ENCODE measurements around the gene VWA8.

- TF ChIP-seq, protein P1, sequence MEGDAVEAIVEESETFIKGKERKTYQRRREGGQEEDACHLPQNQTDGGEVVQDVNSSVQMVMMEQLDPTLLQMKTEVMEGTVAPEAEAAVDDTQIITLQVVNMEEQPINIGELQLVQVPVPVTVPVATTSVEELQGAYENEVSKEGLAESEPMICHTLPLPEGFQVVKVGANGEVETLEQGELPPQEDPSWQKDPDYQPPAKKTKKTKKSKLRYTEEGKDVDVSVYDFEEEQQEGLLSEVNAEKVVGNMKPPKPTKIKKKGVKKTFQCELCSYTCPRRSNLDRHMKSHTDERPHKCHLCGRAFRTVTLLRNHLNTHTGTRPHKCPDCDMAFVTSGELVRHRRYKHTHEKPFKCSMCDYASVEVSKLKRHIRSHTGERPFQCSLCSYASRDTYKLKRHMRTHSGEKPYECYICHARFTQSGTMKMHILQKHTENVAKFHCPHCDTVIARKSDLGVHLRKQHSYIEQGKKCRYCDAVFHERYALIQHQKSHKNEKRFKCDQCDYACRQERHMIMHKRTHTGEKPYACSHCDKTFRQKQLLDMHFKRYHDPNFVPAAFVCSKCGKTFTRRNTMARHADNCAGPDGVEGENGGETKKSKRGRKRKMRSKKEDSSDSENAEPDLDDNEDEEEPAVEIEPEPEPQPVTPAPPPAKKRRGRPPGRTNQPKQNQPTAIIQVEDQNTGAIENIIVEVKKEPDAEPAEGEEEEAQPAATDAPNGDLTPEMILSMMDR (IDR thresholded peaks at IDR 0.05) = no peak
- no peak for TF ChIP-seq POLR2AphosphoS5 (IDR thresholded peaks at IDR 0.05; ENCODE audit: insufficient read depth in 1 of 2, low read depth in 1 of 2)
- no peak for TF ChIP-seq POLR2A (IDR thresholded peaks at IDR 0.05)
Observed at GRCh38 chr13:41716236-41716635, 244.7 kb downstream of the VWA8 start.
